Measurements from ENCODE around the gene PDZD8.

GRCh38 chr10:117363028-117363427, 12.2 kb downstream of the PDZD8 start:
- TF ChIP-seq CTCF (IDR thresholded peaks at IDR 0.05; ENCODE audit: poor library complexity, severe bottlenecking) (no peak), TAF1 (IDR thresholded peaks at IDR 0.05; ENCODE audit: low read depth) (no peak), EP300 (conservative IDR thresholded peaks at IDR 0.05; ENCODE audit: poor library complexity, severe bottlenecking) (no peak), POLR2AphosphoS5 (IDR thresholded peaks at IDR 0.05) (no peak), EZH2 (IDR thresholded peaks at IDR 0.05; ENCODE audit: borderline replicate concordance, insufficient read depth, low read length, poor library complexity, severe bottlenecking) (no peak)
